ENCODE data around the gene SH3BP5.

The SH3BP5 gene

GRCh38 chr3:15323063-15323462, 9.3 kb downstream of the SH3BP5 start:
- DNase-seq: no peak

- no peak for DNase-seq
These were observed 11.0 kb downstream of the SH3BP5 start for GRCh38 chr3:15321349-15321748.

GRCh38 chr3:15319575-15319974, 12.8 kb downstream of the SH3BP5 start:
- DNase-seq: no peak

GRCh38 chr3:15319136-15319535, 13.2 kb downstream of the SH3BP5 start:
- no peak for DNase-seq

- no peak for DNase-seq
These were observed 13.7 kb downstream of the SH3BP5 start for GRCh38 chr3:15318661-15319060.

GRCh38 chr3:15316998-15317435, 15.4 kb downstream of the SH3BP5 start:
- no peak for DNase-seq

GRCh38 chr3:15315003-15315402, 17.4 kb downstream of the SH3BP5 start:
- DNase-seq: no peak

- no peak for DNase-seq
These were observed 18.1 kb downstream of the SH3BP5 start for GRCh38 chr3:15314276-15314675.

- DNase-seq: no peak
These were observed 18.9 kb downstream of the SH3BP5 start for GRCh38 chr3:15313461-15313860.

GRCh38 chr3:15312550-15312949, 19.8 kb downstream of the SH3BP5 start:
- no peak for DNase-seq

- DNase-seq: no peak
These were observed 21.7 kb downstream of the SH3BP5 start for GRCh38 chr3:15310491-15311370.

GRCh38 chr3:15309662-15310335, 22.6 kb downstream of the SH3BP5 start:
- DNase-seq: no peak

GRCh38 chr3:15307580-15307979, 24.8 kb downstream of the SH3BP5 start:
- DNase-seq: no peak

- DNase-seq: no peak
These were observed 25.4 kb downstream of the SH3BP5 start for GRCh38 chr3:15306979-15307359.

GRCh38 chr3:15305359-15305844, 27.0 kb downstream of the SH3BP5 start:
- DNase-seq: no peak

- no peak for DNase-seq
These were observed 28.7 kb downstream of the SH3BP5 start for GRCh38 chr3:15303728-15304127.

- DNase-seq: no peak
These were observed 29.2 kb downstream of the SH3BP5 start for GRCh38 chr3:15303216-15303615.

GRCh38 chr3:15301761-15302160, 30.6 kb downstream of the SH3BP5 start:
- DNase-seq: no peak

GRCh38 chr3:15300323-15301078, 31.9 kb downstream of the SH3BP5 start:
- no peak for DNase-seq

- no peak for DNase-seq
These were observed 33.4 kb downstream of the SH3BP5 start for GRCh38 chr3:15299036-15299435.

- no peak for DNase-seq
These were observed 33.9 kb downstream of the SH3BP5 start for GRCh38 chr3:15298504-15298903.

GRCh38 chr3:15297608-15298350, 34.6 kb downstream of the SH3BP5 start:
- DNase-seq: no peak

GRCh38 chr3:15295506-15295905, 36.9 kb downstream of the SH3BP5 start:
- DNase-seq: no peak

Data from activated T-cell treated with anti-CD3 and anti-CD28 coated beads, Interleukin-2, amount 50 U/mL, for 1 hour (primary cell).